Cardiac muscle cell (in vitro differentiated cells and primary cell): ENCODE results near the gene PKHD1. TPM values are rescaled to one million over a fixed set of nuclear protein-coding genes. Genes with fewer than 3 reads are reported as not detected.

Experiments
- DNase-seq, 2 donors: peaks; one replicate each; pipeline versions ENCODE4 v3.0.0 to v3.0.0-alpha.2; 2010 to 2017; ENCODE audit warnings: low read depth in 1 of 2, low spot score in 1 of 2
- H3K27ac ChIP-seq: fragments of 200-600 bp; sonication (generic); 2 replicates; pipeline ENCODE4 v1.5.1; 2016
- H3K27me3 ChIP-seq: fragments of 200-600 bp; sonication (generic); 2 replicates; pipeline ENCODE4 v1.6.0; 2016; ENCODE audit warnings: control low read depth
- H3K36me3 ChIP-seq: fragments of 200-600 bp; sonication (generic); 2 replicates; pipeline ENCODE4 v1.5.1; 2016; ENCODE audit warnings: control low read depth
- H3K4me1 ChIP-seq: fragments of 200-600 bp; sonication (generic); 2 replicates; pipeline ENCODE4 v1.8.1; 2017; ENCODE audit warnings: low read depth, mild to moderate bottlenecking, mixed run types
- H3K4me3 ChIP-seq: fragments of 200-600 bp; sonication (generic); 2 replicates; pipeline ENCODE4 v1.5.1; 2016; ENCODE audit warnings: mild to moderate bottlenecking
- H3K9me3 ChIP-seq: fragments of 200-600 bp; sonication (generic); 2 replicates; pipeline ENCODE4 v1.5.1; 2017; ENCODE audit warnings: low read depth, mild to moderate bottlenecking, control low read depth
- polyA plus RNA-seq: library from polyadenylated mRNA; unstranded; fragments of >200 nt; fragmentation: Nextera tagmentation; extraction: Ambion mirVana; gene quantifications from 2 replicates; pipeline ENCODE4 v1.2.1, GENCODE V29; 2016
- total RNA-seq: library from RNA; depleted of rRNA; stranded (reverse); fragments of >200 nt; gene quantifications from 2 replicates; pipeline ENCODE4 v1.2.3, GENCODE V29; 2016
- TF ChIP-seq, protein P1 (sequence below): IDR thresholded peaks from 2 replicates; pipeline ENCODE4 v1.5.1; 2012; ENCODE audit warnings: low read depth, mild to moderate bottlenecking, low read length

The PKHD1 gene
- total and polyA plus RNA-seq, 2 experiments from 2014 or later = not detected

DNA sequence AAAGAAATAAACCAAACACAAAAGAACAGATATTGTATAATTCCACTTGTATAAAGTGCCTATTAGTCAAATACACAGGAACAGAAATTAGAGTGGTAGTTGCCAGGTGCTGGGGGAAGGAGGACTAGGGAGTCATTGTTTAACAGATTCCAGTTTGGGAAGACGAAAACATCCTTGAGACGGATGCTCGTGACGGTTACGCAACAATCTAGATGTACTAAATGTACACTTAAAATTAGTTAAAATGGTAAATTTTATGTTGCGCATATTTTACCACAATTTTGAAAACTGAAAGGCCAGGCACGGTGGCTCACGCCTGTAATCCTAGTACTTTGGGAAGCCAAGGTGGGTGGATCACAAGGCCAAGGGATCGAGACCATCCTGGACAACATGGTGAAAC lies 111.0 kb downstream of the PKHD1 start:
- TF ChIP-seq, protein P1, sequence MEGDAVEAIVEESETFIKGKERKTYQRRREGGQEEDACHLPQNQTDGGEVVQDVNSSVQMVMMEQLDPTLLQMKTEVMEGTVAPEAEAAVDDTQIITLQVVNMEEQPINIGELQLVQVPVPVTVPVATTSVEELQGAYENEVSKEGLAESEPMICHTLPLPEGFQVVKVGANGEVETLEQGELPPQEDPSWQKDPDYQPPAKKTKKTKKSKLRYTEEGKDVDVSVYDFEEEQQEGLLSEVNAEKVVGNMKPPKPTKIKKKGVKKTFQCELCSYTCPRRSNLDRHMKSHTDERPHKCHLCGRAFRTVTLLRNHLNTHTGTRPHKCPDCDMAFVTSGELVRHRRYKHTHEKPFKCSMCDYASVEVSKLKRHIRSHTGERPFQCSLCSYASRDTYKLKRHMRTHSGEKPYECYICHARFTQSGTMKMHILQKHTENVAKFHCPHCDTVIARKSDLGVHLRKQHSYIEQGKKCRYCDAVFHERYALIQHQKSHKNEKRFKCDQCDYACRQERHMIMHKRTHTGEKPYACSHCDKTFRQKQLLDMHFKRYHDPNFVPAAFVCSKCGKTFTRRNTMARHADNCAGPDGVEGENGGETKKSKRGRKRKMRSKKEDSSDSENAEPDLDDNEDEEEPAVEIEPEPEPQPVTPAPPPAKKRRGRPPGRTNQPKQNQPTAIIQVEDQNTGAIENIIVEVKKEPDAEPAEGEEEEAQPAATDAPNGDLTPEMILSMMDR = no peak
- H3K27ac ChIP-seq = no peak overlapping the region
- H3K4me1 ChIP-seq = no peaks in the 10 kb centered on the region

DNA sequence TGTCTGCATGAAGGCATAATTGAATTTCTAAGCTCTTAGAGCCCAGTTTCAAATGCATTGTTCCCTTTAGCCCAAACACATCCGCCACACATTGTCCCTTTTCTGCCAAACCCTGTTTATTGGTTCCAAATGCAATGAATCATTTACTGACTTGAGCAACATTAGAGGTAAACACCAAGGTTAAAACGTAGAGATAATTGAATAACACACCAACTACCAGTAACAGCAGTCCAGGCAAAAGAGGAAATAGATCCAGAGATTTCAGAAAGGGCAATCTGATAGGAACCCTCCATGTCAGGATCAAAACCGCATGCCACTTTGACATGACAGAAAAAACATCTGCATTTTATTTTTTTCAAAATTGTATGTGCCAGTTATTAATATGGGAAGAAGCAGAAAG lies 114.8 kb downstream of the PKHD1 start:
- H3K27ac ChIP-seq = no peak overlapping the region
- no peaks in the 10 kb centered on the region for H3K36me3 ChIP-seq
- no peak overlapping the region for H3K4me3 ChIP-seq
- H3K27me3 ChIP-seq = no peaks in the 10 kb centered on the region
- TF ChIP-seq, protein P1 = no peak
- H3K9me3 ChIP-seq = no peaks in the 10 kb centered on the region
- no peaks in the 10 kb centered on the region for H3K4me1 ChIP-seq
- DNase-seq = no peak

More for the DNA sequence above, 111.0 kb downstream of the PKHD1 start:
- Histone ChIP-seq H3K36me3 (no peaks in the 10 kb centered on the region), H3K9me3 (no peaks in the 10 kb centered on the region), H3K27me3 (no peaks in the 10 kb centered on the region), H3K4me3 (no peak overlapping the region)
- no peak for DNase-seq

DNA sequence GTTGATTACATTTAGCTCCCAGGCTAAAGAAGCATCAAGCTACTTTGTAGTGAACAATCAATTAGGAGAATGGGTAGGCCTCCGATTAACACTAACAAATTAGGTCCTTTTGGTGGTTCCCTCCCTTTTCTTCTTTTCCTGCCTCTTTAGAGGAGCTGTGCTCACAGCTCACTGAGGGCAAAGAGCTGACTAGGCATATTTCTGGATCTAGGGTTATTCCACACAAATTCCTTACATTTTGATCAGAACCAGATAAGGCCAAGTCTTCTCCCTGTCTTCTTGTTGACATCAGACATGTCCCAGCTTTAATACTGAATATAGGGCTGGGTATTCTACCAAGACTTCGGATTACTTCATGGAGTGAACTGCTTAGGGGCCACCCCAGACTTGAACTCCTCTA lies 119.1 kb downstream of the PKHD1 start:
- TF ChIP-seq, protein P1 = no peak
- H3K9me3 ChIP-seq = no peaks in the 10 kb centered on the region
- no peaks in the 10 kb centered on the region for H3K36me3 ChIP-seq
- H3K4me3 ChIP-seq = no peak overlapping the region
- H3K27me3 ChIP-seq = no peaks in the 10 kb centered on the region
- H3K4me1 ChIP-seq = peaks cover 15% of the 10 kb centered on the region
- no peak for DNase-seq
- no peak overlapping the region for H3K27ac ChIP-seq

DNA sequence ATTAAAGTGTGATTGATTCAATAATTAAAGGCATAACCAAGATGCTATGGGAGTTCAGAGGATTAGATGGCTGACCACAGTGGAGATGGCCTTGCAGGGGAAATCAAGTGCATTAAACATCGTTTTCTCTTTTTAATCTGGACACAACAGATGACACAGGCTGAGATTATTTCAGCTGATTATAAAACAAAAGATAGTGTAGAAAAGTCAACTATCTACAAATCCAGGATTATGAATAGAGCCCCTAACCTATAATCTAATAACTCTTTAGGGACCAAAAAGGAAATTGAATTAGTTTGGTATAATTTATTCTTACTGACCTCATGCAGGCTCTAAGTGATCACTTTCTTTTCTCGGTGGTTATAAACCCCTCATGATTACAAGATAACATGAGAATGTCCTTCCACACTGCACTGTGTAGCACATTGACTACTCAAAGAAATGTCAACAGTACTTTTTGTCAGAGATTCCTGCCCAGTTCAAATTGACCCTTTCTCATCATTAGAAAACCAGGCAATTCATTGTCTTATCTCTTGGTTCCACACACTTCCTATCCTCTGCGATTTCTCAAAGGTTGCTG lies 122.1 kb downstream of the PKHD1 start:
- DNase-seq = no peak
- Histone ChIP-seq H3K27ac (no peak overlapping the region), H3K4me1 (peaks cover 27% of the 10 kb centered on the region), H3K9me3 (no peaks in the 10 kb centered on the region), H3K4me3 (no peak overlapping the region), H3K36me3 (no peaks in the 10 kb centered on the region), H3K27me3 (no peaks in the 10 kb centered on the region)
- TF ChIP-seq, protein P1 = no peak

DNA sequence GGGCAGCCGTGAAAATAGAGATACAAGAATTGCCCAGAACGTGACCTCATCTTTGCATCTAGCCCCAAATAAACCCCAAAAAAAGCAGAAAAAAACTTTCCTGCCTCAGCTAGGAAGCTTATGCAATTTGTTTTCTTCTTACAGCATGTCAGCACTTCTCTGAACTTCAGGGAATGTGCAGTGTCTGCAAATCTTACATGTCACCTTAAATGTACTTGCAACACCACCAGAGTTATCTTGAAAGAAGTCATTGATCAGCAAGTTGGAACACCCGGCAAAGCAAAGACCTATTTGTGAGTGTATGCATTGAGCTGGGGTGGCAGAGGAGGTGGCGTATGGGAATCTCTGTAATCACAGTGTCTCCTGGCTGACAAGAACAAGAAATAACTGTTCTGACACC lies 123.4 kb downstream of the PKHD1 start:
- H3K27ac ChIP-seq = no peak overlapping the region
- peak in 1 of 2 donors; percentile 26 for DNase-seq
- H3K4me3 ChIP-seq = no peak overlapping the region
- H3K27me3 ChIP-seq = no peaks in the 10 kb centered on the region
- no peaks in the 10 kb centered on the region for H3K36me3 ChIP-seq
- TF ChIP-seq, protein P1 = no peak
- no peaks in the 10 kb centered on the region for H3K9me3 ChIP-seq
- H3K4me1 ChIP-seq = peaks cover 27% of the 10 kb centered on the region
